Mesodermal cell (in vitro differentiated cells): ENCODE results near the gene MRTO4.
A peak's percentile ranks its signal among the peaks of the same experiment; 100 is the strongest.
"Not testable (repeated sequence)": the region's sequence is repeated elsewhere in the genome, so short reads cannot be mapped to it uniquely, and the experiment has no call there.

Experiments used
- H3K27ac ChIP-seq: 2 replicates; pipeline ENCODE4 v1.7.0; 2013; ENCODE audit warnings: mild to moderate bottlenecking, low read depth, low read length, moderate library complexity; ENCODE audit not compliant: severe bottlenecking
- H3K36me3 ChIP-seq: 2 replicates; pipeline ENCODE4 v1.7.1; 2013; ENCODE audit warnings: mild to moderate bottlenecking, low read length, moderate library complexity; ENCODE audit not compliant: control insufficient read depth, insufficient read depth
- H3K4me1 ChIP-seq: one replicate; pipeline ENCODE4 v1.7.1; 2013; ENCODE audit warnings: mild to moderate bottlenecking, low read length; ENCODE audit not compliant: insufficient read depth, control insufficient read depth, poor library complexity, severe bottlenecking
- H3K4me3 ChIP-seq: 2 replicates; pipeline ENCODE4 v1.7.0; 2013; ENCODE audit warnings: low read length, control low read depth, mild to moderate bottlenecking; ENCODE audit not compliant: insufficient read depth, poor library complexity, severe bottlenecking; ENCODE audit errors: extremely low read depth
- H3K9me3 ChIP-seq: 2 replicates; pipeline ENCODE4 v1.7.1; 2013; ENCODE audit warnings: mild to moderate bottlenecking, low read length, moderate library complexity; ENCODE audit not compliant: control insufficient read depth
- WGBS, 2 experiments: methylation state at CpG; one replicate each; pipeline ENCODE4 v1.1.5; 2013; ENCODE audit warnings: missing lambda C conversion rate in 2 of 2; ENCODE audit not compliant: insufficient coverage in 2 of 2; 5-methylcytosine and 5-hydroxymethylcytosine counted together

MRTO4 gene

GRCh38 chr1:19256301-19256700 lies 4.7 kb downstream of the MRTO4 start:
- H3K4me3 ChIP-seq, H3K27ac ChIP-seq, H3K9me3 ChIP-seq: not testable (repeated sequence)
- peaks cover 14% of the 10 kb centered on the region for H3K4me1 ChIP-seq
- H3K36me3 ChIP-seq: peaks cover 70% of the 10 kb centered on the region
- 85 to 98% methylated on average over 3 to 4 of the region's 5 CpGs for WGBS, 2 experiments

GRCh38 chr1:19257178-19257914 lies 5.7 kb downstream of the MRTO4 start:
- Histone ChIP-seq H3K27ac (no peak overlapping the region), H3K9me3 (no peaks in the 10 kb centered on the region), H3K4me1 (peaks cover 14% of the 10 kb centered on the region), H3K4me3 (no peak overlapping the region), H3K36me3 (peaks cover 70% of the 10 kb centered on the region)
- WGBS, 2 experiments: 90 to 94% methylated on average over 11 to 13 of the region's 15 CpGs

- Histone ChIP-seq H3K36me3 (peaks cover 68% of the 10 kb centered on the region), H3K27ac (no peak overlapping the region), H3K4me1 (peaks cover 14% of the 10 kb centered on the region), H3K9me3 (no peaks in the 10 kb centered on the region), H3K4me3 (no peak overlapping the region)
- WGBS, 2 experiments: 91 to 98% methylated on average over 7 to 10 of the region's 10 CpGs
Observed at GRCh38 chr1:19258353-19258752, 6.7 kb downstream of the MRTO4 start.

- Histone ChIP-seq H3K36me3 (peaks cover 54% of the 10 kb centered on the region), H3K27ac (peak overlapping the region; percentile 16), H3K4me1 (peaks cover 8% of the 10 kb centered on the region), H3K9me3 (no peaks in the 10 kb centered on the region), H3K4me3 (no peak overlapping the region)
- 90 to 93% methylated on average over 17 to 18 of the region's 21 CpGs for WGBS, 2 experiments
Observed at GRCh38 chr1:19260211-19261138, 8.9 kb downstream of the MRTO4 start.

- H3K27ac ChIP-seq: no peak overlapping the region
- H3K4me1 ChIP-seq: peaks cover 8% of the 10 kb centered on the region
- WGBS, 2 experiments: 93% methylated on average over 3 to 4 of the region's 5 CpGs
- H3K4me3 ChIP-seq: no peak overlapping the region
- no peaks in the 10 kb centered on the region for H3K9me3 ChIP-seq
- H3K36me3 ChIP-seq: peaks cover 40% of the 10 kb centered on the region
Observed at GRCh38 chr1:19262047-19262446, 10.4 kb downstream of the MRTO4 start.

- H3K4me3 ChIP-seq: no peak overlapping the region
- WGBS, 2 experiments: 88 to 96% methylated on average over 3 of the region's 5 CpGs
- H3K27ac ChIP-seq: no peak overlapping the region
- no peaks in the 10 kb centered on the region for H3K9me3 ChIP-seq
- H3K4me1 ChIP-seq: peaks cover 8% of the 10 kb centered on the region
- H3K36me3 ChIP-seq: peaks cover 33% of the 10 kb centered on the region
Observed at GRCh38 chr1:19262744-19263143, 11.1 kb downstream of the MRTO4 start.

GRCh38 chr1:19268445-19268844 lies 16.8 kb downstream of the MRTO4 start:
- Histone ChIP-seq H3K4me1 (no peaks in the 10 kb centered on the region), H3K9me3 (no peaks in the 10 kb centered on the region), H3K4me3 (no peak overlapping the region), H3K36me3 (no peaks in the 10 kb centered on the region), H3K27ac (no peak overlapping the region)
- WGBS, 2 experiments: 81 to 86% methylated on average over 6 to 11 of the region's 11 CpGs

GRCh38 chr1:19269427-19270342 lies 18.1 kb downstream of the MRTO4 start:
- WGBS, 2 experiments: 50% methylated on average over 1 of the region's 9 CpGs; no CpG with 5 or more reads in 1 of the 2 experiments
- H3K27ac ChIP-seq, H3K4me1 ChIP-seq, H3K36me3 ChIP-seq, H3K9me3 ChIP-seq, H3K4me3 ChIP-seq: not testable (repeated sequence)

GRCh38 chr1:19270343-19270730 lies 18.7 kb downstream of the MRTO4 start:
- not testable (repeated sequence) for H3K36me3 ChIP-seq, H3K9me3 ChIP-seq, H3K4me1 ChIP-seq, H3K4me3 ChIP-seq, H3K27ac ChIP-seq
- WGBS, 2 experiments: 84 to 85% methylated on average over 6 of the region's 6 CpGs

- Histone ChIP-seq H3K36me3 (no peaks in the 10 kb centered on the region), H3K27ac (no peak overlapping the region), H3K9me3 (no peaks in the 10 kb centered on the region), H3K4me1 (no peaks in the 10 kb centered on the region), H3K4me3 (no peak overlapping the region)
Observed at GRCh38 chr1:19272064-19272463, 20.5 kb downstream of the MRTO4 start.
